CD4-positive, alpha-beta T cell (primary cell): ENCODE results near the gene ZNF518A. TPM values are rescaled to one million over a fixed set of nuclear protein-coding genes. Genes with fewer than 3 reads are reported as not detected.

Source experiments
- ATAC-seq: fragments of 200-7000 bp; cut with Tn5 transposase; one replicate; pipeline ENCODE4 v1.10.0; 2022; ENCODE audit warnings: mild to moderate bottlenecking; ENCODE audit not compliant: poor library complexity
- CTCF ChIA-PET: fragments of 350-600 bp; sonication (Branson Sonifier 250); formaldehyde crosslinking; loops from one replicate; lab custom pipeline; 2021; ENCODE audit warnings: antibody characterized with exemption, inconsistent platforms; lab: Charles Lee
- POLR2A ChIA-PET: fragments of 350-600 bp; sonication (Branson Sonifier 250); formaldehyde crosslinking; loops from one replicate; lab custom pipeline; 2021; ENCODE audit warnings: antibody characterized with exemption, inconsistent platforms; lab: Charles Lee
- DNase-seq, 14 experiments: peaks; one replicate each; pipeline ENCODE4 v3.0.0-alpha.2; 2013 to 2020; ENCODE audit warnings: mixed read lengths in 2 of 14
- H3K27ac ChIP-seq, 2 donors: one replicate each; pipeline versions ENCODE4 v1.5.1 to v1.7.0; 2013; ENCODE audit warnings: low read length in 2 of 2, low read depth in 1 of 2, mild to moderate bottlenecking in 1 of 2
- H3K27me3 ChIP-seq, 2 experiments: 1 replicate in 1 of 2; 2 replicates in 1 of 2; pipeline versions ENCODE4 v1.6.1 to v1.7.0; 2013; ENCODE audit warnings: low read length in 2 of 2, control low read depth in 1 of 2, mild to moderate bottlenecking in 1 of 2, moderate library complexity in 1 of 2; ENCODE audit not compliant: insufficient read depth in 2 of 2, control insufficient read depth in 1 of 2
- H3K36me3 ChIP-seq: one replicate; pipeline ENCODE4 v1.6.1; 2013; ENCODE audit warnings: low read length, control low read depth; ENCODE audit not compliant: insufficient read depth
- H3K4me1 ChIP-seq: one replicate; pipeline ENCODE4 v1.6.1; 2013; ENCODE audit warnings: low read length, control low read depth; ENCODE audit not compliant: insufficient read depth
- H3K4me3 ChIP-seq: one replicate; pipeline ENCODE4 v1.5.1; 2013; ENCODE audit warnings: mild to moderate bottlenecking, low read length, moderate library complexity
- H3K9me3 ChIP-seq, 2 experiments: 1 replicate in 1 of 2; 2 replicates in 1 of 2; pipeline versions ENCODE4 v1.6.1 to v1.7.0; 2013; ENCODE audit warnings: low read length in 2 of 2, mild to moderate bottlenecking in 2 of 2, control low read depth in 1 of 2, moderate library complexity in 1 of 2; ENCODE audit not compliant: control insufficient read depth in 1 of 2, insufficient read depth in 1 of 2
- H3K27ac Mint-ChIP-seq: one replicate; pipeline ENCODE4 v1.8.0; 2020; ENCODE audit warnings: mixed read lengths
- H3K27me3 Mint-ChIP-seq: one replicate; pipeline ENCODE4 v1.8.0; 2021; ENCODE audit warnings: mixed read lengths
- H3K36me3 Mint-ChIP-seq: one replicate; pipeline ENCODE4 v1.8.0; 2021; ENCODE audit warnings: low read depth, mixed read lengths
- H3K4me1 Mint-ChIP-seq: one replicate; pipeline ENCODE4 v1.8.0; 2021; ENCODE audit warnings: low read depth, mixed read lengths
- H3K4me3 Mint-ChIP-seq: one replicate; pipeline ENCODE4 v1.8.0; 2020; ENCODE audit warnings: mild to moderate bottlenecking, mixed read lengths
- H3K9me3 Mint-ChIP-seq: one replicate; pipeline ENCODE4 v1.8.0; 2020; ENCODE audit warnings: mixed read lengths
- CTCF ChIP-seq: fragments of 200-600 bp; IDR thresholded peaks from one replicate; pipeline ENCODE4 v1.8.0; 2022; ENCODE audit warnings: antibody characterized with exemption, mild to moderate bottlenecking
- intact Hi-C, 2 experiments: fragments of 100-400 bp; cut with DNase I in 1 of 2; cut with micrococcal nuclease in 1 of 2; formaldehyde crosslinking; loops; one replicate each; pipeline versions ENCODE4 v1.15.1 to v1.9.0; 2023 to 2025; cut with DNase I, micrococcal nuclease
- total RNA-seq, 174 experiments: library from RNA in 2 of 174; stranded (reverse) in 2 of 174; gene quantifications; one replicate each; pipeline ENCODE4 v1.2.3 and lab custom pipeline; 2021 to 2026

The ZNF518A gene
- total RNA-seq, 2 experiments from 2014 or later, result 7.4 to 7.9 TPM

- H3K9me3 Mint-ChIP-seq, result peaks cover 15% of the 10 kb centered on the region
- CTCF ChIA-PET, result no interaction called here
- no peak for TF ChIP-seq CTCF
- H3K4me3 Mint-ChIP-seq, result no peak overlapping the region
- POLR2A ChIA-PET, result no interaction called here
- intact Hi-C loops, result no loop called here
- peaks cover 11% of the 10 kb centered on the region for H3K27me3 Mint-ChIP-seq
- Histone ChIP-seq H3K4me1 (no peaks in the 10 kb centered on the region), H3K4me3 (no peak overlapping the region), H3K9me3 (peaks cover 21 to 59% of the 10 kb centered on the region in 2 experiments), H3K27me3 (peaks cover 0 to 4% of the 10 kb centered on the region in 2 experiments), H3K27ac (no peak overlapping the region), H3K36me3 (no peaks in the 10 kb centered on the region)
- H3K36me3 Mint-ChIP-seq, result peaks cover 5% of the 10 kb centered on the region
- ATAC-seq, result no peak
- DNase-seq, result no peak
- no peak overlapping the region for H3K27ac Mint-ChIP-seq
- H3K4me1 Mint-ChIP-seq, result no peaks in the 10 kb centered on the region
Observed at GRCh38 chr10:96170230-96170629, 40.1 kb downstream of the ZNF518A start.

GRCh38 chr10:96172666-96173065 lies 42.6 kb downstream of the ZNF518A start:
- ChIA-PET CTCF (no interaction called here), POLR2A (no interaction called here)
- H3K36me3 ChIP-seq, result no peaks in the 10 kb centered on the region
- intact Hi-C loops, result no loop called here
- Mint-ChIP-seq H3K4me1 (no peaks in the 10 kb centered on the region), H3K4me3 (no peak overlapping the region), H3K9me3 (peaks cover 21% of the 10 kb centered on the region), H3K27ac (no peak overlapping the region), H3K27me3 (peaks cover 13% of the 10 kb centered on the region), H3K36me3 (peaks cover 4% of the 10 kb centered on the region)
- no peak for TF ChIP-seq CTCF
- H3K27ac ChIP-seq, result no peak overlapping the region
- H3K4me1 ChIP-seq, result no peaks in the 10 kb centered on the region
- H3K9me3 ChIP-seq, result peaks cover 25 to 60% of the 10 kb centered on the region in 2 experiments
- peaks cover 0 to 6% of the 10 kb centered on the region in 2 experiments for H3K27me3 ChIP-seq
- DNase-seq, result no peak
- ATAC-seq, result no peak
- no peak overlapping the region for H3K4me3 ChIP-seq

GRCh38 chr10:96176985-96177384 lies 46.9 kb downstream of the ZNF518A start:
- DNase-seq, result no peak
- Mint-ChIP-seq H3K27me3 (peaks cover 18% of the 10 kb centered on the region), H3K36me3 (peaks cover 4% of the 10 kb centered on the region), H3K4me1 (no peaks in the 10 kb centered on the region), H3K27ac (no peak overlapping the region), H3K9me3 (peaks cover 23% of the 10 kb centered on the region), H3K4me3 (no peak overlapping the region)
- Histone ChIP-seq H3K4me1 (no peaks in the 10 kb centered on the region), H3K36me3 (no peaks in the 10 kb centered on the region), H3K27me3 (peaks cover 0 to 6% of the 10 kb centered on the region in 2 experiments), H3K27ac (no peak overlapping the region), H3K4me3 (no peak overlapping the region), H3K9me3 (peaks cover 14 to 27% of the 10 kb centered on the region in 2 experiments)
- intact Hi-C loops, result no loop called here
- POLR2A ChIA-PET, result no interaction called here
- CTCF ChIA-PET, result no interaction called here
- ATAC-seq, result no peak
- TF ChIP-seq CTCF, result no peak
